ENCODE measurements around the gene SLC22A23.

SLC22A23 gene

DNA sequence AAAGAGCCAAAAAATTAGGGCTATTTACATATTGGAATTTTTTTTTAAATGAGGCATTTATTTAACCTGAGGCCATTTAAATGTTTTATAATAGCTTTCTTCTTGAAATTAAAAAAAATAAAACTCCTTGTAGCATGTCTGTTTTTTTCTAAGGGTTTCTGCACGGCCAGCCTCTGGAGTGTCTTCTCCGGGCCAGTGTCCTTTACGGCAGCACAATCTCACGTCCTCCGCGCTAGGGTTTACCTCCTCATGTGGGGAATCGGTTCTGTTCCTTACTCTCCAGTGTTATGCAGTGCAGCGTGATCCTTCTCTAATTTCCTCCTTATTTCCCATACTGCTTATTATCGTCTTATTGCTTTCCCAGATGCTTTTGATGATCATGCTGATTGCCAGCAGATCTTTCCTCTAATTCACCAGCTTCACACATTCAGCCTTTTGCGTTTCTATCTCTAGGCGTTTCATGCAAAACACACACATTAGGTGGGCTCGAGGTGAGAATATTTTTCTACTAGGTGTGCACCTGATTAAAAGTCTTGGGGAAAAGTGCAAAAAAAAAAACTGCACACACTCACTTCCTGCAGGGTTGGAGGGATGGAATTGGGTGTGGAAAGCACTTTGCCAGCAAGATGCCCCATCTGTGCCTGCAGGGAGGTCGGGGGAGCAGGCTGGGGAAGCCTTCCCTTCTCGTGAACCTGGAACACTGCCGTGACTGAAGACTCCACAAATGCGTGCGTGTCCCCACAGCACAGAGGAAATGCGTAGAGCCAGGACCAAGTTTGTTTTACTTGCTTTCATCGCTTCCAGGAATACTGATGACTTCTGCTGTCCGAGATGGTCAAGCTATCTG lies 142.0 kb downstream of the SLC22A23 start:
- DNase-seq, result no peak

DNA sequence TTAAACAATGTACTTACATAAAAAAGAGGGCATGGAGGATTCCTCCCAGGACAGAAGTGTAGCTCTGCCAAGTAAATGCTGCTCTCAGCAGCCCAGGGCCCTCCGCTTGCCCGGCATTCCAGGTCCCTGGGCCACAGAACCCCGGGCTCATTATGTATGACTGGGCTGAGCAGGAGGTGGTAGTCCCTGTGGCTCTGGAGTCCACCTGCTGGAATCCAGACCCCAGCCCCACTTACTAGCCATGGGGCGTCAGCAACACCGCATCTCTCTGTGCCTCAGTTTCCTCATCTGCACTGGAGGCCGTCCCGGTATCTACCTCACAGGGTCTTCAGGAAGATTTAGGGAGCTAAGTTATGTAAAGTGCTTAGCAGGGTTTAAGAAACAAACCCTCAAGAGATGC lies 142.7 kb downstream of the SLC22A23 start:
- DNase-seq, result no peak

DNA sequence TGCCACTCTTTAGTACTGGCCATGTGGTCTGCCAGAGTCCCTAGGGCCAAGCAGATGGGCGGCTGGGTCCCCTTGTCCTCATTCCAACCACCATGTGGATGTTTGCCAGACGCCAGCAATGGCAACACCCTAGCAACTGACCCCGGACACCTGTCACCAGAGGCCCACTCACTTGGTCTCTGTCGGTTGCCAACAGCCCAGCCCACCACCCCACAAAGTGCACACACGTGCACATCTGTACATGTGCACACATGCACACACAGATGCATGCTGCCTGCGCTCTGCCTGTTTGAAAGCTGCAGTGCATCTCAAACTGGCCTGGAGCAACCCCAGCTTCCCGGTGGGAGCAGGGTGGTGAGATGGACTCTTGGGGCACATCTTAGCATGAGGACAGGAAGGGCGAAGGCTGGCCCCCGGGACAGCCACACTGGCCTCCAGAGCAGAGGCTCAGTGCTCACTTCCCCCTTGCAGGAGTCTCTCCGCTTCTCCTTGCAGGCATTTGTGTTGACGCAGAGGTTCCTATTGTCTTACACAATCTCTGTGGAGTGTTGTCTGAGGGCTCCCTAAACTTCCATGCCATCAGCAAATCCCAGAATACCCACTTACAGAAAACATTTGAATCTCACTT lies 144.1 kb downstream of the SLC22A23 start:
- no peak for DNase-seq

DNA sequence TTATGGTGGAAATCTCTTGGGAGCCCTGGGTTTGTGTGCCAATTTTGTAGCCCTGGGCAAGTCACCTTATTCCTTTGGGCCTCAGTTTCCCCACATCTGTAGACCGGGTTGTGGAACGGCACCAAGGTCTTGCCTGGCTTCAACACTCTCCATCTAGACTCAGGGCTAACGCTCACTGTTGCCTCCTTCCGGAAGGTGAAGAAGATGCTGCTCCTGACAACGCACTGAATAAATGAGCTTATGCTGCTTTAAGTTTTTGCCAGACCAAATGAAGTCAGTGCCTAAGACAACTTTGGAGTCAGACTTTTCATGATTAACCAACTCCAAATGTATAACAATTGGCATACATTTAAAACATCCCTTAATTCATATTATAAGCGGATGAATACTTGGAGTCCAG lies 145.0 kb downstream of the SLC22A23 start:
- DNase-seq, result no peak

DNA sequence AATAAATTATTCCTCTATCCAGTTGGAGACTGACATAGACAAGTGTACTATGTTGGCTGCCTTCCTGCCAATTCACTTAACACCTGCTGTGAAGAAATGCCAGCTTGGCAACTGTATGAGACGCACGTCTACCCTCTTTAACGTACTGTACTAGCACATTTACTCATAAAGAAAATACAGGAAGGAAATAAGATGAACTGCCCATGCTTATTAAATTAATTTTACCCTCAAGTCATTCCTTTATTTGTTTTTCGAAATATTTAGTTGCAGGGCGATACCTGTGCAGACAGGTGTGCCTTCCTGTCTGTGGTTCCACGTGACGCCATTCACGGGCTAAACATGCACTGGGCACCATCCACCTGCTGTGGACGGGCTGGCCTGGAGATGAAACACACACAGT lies 146.1 kb downstream of the SLC22A23 start:
- no peak for DNase-seq

DNA sequence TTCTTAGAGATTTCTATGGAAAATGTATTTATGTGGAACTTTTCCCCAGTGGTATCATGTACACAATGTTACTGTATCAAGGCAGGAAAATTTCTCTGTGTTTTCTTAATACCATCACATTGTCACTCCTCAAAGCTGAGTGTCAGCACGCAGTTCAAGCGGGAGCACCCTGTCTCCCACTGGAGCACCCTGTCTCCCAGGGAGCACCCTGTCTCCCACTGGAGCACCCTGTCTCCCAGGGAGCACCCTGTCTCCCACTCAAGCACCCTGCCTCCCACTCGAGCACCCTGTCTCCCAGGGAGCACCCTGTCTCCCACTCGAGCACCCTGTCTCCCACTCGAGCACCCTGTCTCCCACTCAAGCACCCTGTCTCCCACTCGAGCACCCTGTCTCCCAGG lies 146.8 kb downstream of the SLC22A23 start:
- no peak for DNase-seq

DNA sequence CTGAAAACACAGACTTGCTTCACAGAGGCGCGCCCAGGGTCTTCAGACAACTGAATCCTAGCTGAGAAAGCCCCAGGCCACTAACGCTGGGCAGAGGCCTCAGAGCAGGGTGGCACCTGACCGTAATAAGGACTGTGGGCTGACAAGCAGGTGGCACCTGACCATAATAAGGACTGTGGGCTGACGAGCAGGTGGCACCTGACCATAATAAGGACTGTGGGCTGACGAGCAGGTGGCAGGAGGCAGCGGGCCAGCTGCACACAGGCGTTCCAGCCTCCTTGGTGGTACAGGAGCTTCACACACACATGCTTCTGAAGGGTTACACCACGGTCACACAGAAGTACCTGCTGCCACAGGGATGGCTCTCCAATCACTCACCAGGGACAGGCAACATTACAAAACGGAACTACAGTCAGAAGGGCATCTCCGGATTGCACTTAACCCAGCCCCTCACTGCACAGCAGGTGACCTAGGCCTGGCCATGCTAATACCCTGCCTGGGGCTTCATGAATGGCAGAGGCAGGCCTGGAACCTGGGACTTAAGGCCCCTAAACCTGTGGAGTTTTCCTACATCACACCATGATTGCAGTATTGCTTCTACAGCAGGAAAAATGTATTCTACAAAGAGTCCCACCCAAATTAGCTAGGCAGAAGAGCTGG lies 147.3 kb downstream of the SLC22A23 start:
- no peak for DNase-seq

DNA sequence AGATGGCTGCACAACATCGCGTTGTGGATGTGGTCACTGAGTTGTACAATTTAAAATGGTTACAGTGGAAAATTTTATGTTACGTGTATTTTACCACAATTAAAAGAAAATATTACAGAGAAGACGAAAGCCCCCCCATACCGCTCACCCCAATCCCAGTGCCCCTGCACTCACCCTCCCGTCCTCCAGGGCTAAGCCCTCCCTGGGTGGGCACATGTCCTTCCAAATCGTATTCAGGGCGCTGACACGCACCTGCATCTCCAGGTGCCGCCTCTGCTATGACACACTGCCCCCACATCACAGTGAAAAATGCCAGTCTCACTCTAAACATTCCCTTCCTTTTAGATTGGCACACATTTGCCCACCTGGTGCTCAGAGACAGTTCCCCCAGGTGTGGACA lies 148.7 kb downstream of the SLC22A23 start:
- no peak for DNase-seq

DNA sequence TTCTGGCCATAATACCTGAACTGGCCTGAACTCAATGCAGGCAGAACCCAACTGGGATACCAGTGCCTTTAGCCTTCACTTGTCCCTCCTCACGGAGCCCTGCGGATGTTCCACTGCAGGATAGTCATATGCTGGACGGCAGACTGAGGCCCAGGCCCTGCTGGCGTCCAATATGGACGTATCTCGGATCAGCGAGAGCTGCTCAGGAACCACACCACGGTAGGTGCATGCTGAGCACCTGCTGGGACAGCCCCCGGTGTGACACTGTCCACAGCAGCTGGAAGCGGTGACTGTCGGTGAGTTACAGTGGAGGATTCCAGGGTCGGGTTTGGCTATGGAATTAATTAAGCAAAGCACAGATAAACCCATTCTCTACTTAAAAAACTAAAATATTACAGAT lies 149.4 kb downstream of the SLC22A23 start:
- no peak for DNase-seq

DNA sequence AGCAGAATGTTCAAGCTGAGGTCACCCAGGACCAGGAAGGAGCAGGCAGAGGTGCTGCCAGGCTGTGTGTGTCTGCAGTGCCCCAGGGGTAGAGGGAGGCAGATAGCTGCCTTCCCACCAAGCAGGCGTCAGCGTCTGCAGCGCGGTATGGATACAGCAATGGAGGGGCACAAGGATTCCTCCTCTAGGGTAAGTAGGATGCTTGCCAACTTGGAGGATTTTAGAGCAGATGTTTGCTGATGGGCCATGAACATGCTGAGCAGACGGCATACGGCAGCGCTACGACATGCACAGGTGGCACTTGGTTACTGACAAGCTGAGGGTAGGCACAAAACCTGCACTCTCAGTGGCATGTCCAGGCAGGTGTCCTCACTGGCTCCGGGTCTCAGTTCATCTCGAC lies 150.0 kb downstream of the SLC22A23 start:
- no peak for DNase-seq

DNA sequence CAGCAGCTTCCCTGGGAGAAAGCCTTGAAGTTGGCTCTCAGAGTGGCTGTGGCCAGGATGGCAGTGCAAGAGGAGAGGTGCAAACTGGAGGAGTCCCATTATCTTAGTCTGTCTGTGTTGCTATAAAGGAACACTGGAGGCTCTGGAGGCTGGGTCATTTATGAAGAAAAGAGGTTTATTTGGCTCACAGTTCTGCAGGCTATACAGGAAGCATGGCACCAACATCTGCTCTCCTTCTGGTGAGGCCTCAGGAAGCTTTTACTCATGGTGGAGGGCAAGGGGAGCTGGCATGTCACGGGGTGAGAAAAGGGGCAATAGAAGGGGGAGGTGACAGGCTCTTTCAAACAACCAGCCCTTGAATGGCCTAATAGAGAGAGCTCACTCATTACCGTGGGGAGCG lies 151.0 kb downstream of the SLC22A23 start:
- DNase-seq, result no peak

DNA sequence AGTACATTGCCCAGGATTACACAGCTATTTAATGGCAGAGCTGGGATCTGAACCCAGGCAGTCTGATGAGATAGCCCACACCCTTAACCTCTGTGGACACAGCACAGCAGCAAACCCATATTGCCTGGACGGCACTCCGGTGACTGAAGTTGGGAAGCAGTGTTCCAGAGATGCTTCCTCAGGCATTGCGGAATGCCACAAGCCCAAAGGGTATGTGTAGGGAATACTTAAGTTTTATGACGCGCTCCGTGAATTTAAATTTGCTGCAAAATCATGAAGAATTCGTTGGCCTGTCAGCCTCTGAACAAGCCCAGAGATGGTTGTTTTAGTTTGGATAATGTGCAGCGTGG lies 151.7 kb downstream of the SLC22A23 start:
- no peak for DNase-seq

DNA sequence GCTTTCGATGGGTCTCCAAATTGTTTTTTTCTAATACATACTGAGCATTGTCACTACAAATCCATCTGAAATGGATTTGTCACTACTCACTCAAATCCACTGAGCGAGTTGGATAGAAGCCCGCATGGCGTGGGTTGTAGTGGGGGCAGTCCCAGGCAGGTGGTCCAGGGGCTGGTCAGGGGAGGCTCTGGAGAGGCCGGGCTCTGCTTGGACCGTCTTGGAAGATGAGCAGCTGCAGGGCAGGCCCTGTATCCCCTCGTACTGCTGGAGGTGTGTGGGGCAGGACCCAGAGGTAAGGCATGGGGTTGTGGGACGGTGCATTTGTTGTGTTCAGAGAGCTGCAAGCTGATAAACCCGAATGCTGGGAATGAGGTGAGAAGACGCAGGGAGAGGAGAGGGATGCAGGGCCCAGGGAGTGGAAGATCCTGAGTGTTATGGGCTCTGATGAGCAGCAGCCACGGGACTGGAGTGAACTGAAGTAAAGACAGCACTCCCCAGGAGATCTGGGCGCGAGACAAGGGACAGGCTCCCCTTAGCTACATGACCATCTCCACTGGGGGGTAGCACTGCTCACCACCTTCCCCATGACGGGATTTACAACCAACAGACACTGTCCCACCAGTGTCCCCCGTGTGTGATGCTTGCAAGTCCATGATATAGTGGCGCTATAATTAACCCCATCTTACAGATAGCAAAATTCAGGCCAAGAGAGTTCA lies 152.2 kb downstream of the SLC22A23 start:
- no peak for DNase-seq

DNA sequence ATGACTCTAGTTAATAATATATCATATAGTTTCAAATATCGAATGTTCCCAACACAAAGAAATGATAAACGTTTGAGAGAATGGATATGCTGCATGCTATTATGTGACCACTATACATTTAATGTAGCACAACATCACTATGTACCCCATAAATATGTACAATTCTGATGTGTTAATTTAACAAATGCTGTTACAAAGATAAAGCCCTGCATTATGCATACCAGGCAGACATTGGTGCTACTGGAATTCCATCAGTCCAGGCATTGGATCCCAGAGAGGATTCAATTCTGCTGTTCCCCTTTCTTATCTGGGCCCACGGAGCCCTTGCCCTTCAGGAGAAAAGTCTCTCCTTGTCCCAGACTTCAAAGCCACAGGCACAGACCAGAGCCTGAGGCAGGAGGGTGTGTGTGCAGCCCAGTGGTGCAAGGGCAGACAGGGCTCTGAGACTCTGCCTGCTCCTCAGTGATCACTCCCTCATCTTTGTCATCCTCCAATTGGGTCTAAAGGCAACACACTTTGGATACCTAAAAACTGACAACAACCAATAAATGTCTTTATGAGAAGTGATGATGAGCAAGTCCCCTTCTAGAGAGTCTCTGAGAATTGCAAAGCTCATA lies 152.9 kb downstream of the SLC22A23 start:
- no peak for DNase-seq

DNA sequence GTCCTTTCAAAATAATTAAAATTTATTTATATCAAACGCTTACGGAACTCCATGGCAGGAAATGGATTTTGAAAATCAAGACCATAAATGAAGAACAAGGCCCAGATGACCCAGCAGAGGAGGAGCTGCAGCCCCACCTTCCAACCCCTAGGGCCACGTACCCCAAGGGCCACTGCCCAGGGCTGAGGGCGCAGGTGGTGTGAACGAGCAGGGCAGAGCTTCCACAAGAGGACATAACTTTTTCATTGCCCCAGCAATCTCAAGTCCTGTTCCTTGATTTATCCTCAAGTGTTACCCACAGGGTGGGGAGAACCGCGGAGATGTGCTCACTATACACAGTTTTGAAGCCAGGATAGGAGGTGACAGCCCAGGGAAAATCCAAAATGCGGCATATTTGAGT lies 155.3 kb downstream of the SLC22A23 start:
- no peak for DNase-seq

DNA sequence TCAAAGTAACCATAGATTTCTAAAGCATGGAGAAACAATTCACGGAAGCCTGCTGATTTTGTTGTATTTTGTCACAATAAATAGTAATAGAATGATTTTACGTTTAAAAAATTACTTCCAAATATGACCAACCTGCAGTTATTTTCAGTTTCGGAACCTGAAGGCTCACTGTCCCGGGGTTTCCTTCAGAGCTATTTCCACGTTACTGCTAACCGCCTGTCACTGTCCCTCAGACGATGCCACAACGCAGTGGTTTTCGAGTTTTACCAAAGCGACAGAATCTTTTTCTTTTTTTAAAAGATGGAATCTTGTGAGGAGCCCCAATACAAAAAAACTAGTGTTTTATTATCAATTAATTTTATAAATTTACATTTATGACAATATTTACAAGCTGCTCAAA lies 157.6 kb downstream of the SLC22A23 start:
- no peak for DNase-seq

DNA sequence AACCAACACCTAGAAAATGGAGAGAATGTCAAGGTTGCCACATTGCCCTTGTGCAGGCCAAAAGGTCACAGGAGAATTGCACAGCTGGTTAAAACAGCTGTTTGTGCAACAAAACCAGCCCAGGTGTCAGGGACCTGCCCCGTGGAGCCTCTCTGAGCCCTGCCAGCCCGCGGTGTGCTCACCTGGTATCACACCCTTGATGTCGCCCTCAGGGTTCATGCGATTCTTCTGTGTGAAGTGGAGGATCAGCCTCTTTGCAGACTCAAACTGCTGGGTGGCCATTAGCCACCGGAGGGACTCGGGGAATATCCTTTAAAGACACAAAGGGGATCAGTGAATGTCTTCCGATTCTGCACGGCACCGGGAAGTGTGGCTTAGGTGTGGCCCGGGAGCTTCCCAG lies 158.9 kb downstream of the SLC22A23 start:
- no peak for DNase-seq

DNA sequence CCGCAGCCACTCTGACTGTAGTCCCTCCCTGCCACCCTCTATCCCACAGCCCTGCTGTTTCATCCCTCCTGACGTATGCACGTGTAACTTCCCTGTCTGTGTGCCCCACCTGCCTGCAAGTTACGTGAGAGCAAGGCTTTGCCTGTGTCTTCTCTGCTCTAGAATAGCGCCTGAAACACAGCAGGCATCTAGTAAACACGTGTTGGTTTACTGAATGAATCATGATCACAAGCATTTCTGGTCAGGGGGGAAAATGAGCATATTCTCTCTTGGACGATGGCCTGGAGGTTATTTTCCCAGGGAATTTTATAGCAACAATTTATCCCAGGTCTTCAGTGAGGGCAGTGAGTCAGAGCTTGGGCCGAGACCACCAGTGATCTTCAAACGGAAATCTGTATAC lies 159.8 kb downstream of the SLC22A23 start:
- no peak for DNase-seq

DNA sequence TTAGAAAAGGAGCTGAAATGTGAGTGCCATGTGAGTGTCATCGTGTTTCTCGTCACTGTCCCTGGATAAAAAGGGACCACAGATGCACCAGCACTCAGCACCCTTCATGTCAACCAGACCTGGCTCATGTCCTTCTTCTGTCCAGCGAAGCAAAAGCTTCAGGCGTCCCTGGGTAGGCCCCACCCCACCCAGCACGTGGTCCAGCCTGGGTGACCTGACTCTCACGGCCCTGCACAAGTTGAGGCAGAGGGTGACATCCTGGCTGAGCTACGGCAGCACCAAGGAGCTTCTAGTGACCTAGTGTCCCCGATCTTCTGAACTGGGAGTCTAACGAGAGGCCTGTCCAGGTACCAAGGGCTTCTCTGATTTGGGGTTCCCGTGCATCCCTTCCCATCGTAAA lies 160.3 kb downstream of the SLC22A23 start:
- DNase-seq, result no peak

DNA sequence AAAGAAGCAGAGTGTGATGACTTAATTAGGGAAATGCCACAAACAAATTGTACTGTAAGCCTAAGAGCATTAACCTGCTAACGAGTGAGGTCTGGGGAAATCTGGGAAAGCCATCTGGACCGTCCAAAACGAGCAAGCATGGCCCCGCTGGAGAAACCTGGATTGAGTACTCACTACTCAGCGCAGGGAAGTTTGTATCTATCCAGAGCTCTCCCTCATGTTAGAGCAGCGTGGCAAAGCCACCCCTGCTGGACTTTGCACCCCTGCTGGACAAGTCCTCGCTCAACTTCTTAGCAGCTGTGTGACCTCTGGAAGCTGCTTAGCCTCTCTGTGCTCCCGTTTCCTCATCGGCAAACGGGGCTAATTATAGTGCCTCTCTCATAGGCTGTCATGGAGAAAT lies 160.8 kb downstream of the SLC22A23 start:
- DNase-seq, result no peak

DNA sequence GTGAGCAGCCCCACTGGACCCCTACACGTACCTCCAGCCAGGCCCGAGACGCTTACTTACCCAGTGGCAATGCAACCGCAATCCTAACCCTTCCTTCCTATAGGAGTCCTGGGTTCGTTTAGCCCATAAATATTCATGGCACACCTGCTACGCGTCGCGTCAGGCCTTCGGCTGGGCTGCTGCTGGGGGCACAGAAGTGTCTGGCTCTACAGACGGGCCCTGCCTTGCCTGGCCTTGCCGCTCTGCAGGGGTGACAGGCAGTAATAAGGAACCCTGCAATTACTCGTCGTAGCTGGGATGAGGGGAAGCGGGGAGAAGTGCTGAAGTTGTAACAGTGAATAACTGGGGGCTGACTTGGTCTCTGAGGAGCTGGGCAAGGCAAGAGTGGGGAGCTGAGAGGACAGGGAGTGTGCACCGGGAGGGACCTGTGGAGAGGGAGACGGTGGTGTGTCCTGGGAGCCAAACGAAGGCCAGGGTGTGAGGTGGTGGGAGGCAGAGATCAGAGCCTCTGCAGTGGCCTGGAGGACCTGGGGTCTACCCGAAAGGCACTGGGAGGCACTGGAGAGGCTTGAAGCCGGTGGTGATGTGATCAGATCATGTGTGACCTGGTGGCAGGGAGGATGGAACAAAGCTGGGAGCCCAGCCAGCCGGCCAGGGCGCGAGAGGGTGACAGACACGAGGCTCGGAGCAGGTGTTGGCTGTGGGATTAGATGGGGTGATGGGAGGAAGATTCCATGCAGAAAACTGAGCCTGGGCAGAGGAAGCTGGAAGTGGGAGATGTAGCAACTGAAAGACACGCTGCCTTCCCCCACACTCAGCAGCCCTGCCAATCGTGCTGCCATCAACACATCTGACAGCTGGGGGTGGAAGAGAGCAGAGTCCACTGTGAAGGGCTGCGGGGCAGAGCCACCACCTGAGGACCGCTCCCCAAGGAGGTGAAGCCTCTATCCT lies 161.7 kb downstream of the SLC22A23 start:
- DNase-seq, result no peak

DNA sequence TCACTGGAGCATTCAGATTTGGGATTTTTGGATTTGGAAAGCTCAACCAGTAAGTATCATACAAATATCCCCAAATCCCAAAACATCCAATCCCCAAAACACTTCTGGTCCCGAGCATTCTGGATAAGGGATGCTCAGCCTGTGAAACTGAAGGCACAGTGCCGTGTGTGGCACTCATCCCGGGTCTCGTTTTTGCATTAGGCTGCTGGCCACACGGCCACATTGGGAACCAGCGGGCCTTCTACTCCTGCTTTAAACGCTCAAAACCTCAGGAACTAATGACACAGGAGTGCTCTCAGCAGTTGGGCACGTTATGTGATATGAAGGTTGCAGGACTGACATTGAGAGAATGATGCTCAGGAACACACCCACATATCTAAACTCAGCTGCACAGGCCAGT lies 162.5 kb downstream of the SLC22A23 start:
- no peak for DNase-seq

Data from cortex of kidney (tissue), 1 donor.